ENCODE data around the gene TRMT10A. TPM values are rescaled to one million over a fixed set of nuclear protein-coding genes. Genes with fewer than 3 reads are reported as not detected.

TRMT10A gene
- total RNA-seq, 1 donor from 2014 or later = 7.8 TPM

GRCh38 chr4:99574530-99575324 lies 10.9 kb upstream of the TRMT10A start, which contains the start of gene MTTP:
TSS of gene MTTP (plus strand) at chr4:99574824. CDS start at chr4:99574910, 86 bp downstream.
- Mint-ChIP-seq H3K27ac (ENCODE audit: unreplicated experiment) (peak within 1 kb of the TSS; percentile 95), H3K36me3 (ENCODE audit: low read depth) (peaks cover 4% of the 10 kb centered on the region), H3K4me3 (peak within 1 kb of the TSS; percentile 75), H3K9me3 (no peaks in the 10 kb centered on the region), H3K4me1 (peaks cover 11% of the 10 kb centered on the region), H3K27me3 (ENCODE audit: low read depth) (peaks cover 4% of the 10 kb centered on the region)
- no peak for DNase-seq (ENCODE audit: low read depth, low spot score)
- TF ChIP-seq, protein P1, sequence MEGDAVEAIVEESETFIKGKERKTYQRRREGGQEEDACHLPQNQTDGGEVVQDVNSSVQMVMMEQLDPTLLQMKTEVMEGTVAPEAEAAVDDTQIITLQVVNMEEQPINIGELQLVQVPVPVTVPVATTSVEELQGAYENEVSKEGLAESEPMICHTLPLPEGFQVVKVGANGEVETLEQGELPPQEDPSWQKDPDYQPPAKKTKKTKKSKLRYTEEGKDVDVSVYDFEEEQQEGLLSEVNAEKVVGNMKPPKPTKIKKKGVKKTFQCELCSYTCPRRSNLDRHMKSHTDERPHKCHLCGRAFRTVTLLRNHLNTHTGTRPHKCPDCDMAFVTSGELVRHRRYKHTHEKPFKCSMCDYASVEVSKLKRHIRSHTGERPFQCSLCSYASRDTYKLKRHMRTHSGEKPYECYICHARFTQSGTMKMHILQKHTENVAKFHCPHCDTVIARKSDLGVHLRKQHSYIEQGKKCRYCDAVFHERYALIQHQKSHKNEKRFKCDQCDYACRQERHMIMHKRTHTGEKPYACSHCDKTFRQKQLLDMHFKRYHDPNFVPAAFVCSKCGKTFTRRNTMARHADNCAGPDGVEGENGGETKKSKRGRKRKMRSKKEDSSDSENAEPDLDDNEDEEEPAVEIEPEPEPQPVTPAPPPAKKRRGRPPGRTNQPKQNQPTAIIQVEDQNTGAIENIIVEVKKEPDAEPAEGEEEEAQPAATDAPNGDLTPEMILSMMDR (conservative IDR thresholded peaks at IDR 0.05) = no peak

DNA sequence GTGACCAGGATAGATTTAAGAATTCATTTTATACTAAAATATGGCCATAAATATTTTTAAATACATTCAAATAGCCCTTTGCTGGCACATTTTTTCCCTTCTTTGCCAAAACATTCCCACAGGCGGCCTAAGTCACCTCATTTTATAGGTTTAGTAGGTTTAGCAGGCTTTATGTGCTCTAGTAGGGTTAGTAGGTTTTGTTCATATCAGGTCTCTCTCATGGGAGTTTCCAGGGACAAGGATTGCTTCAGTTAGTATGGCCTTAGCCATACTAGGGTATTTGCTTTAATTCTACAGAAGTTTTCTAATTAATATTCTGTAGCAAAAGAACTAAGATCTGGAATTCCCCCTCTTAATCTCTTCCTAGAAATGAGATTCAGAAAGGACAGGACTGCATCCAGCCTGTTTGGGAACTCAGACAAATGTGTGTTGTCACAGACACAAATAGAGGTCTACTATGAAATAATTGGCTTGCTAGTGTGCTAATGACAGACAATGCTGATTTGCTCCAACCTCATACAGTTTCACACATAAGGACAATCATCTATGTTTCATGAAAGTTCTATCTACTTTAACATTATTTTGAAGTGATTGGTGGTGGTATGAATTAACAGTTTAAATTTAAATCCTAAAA lies 10.0 kb upstream of the TRMT10A start:
- DNase-seq (ENCODE audit: low read depth, low spot score) = no peak
- H3K4me3 Mint-ChIP-seq = peak overlapping the region; percentile 75
- peaks cover 11% of the 10 kb centered on the region for H3K4me1 Mint-ChIP-seq
- no peak overlapping the region for H3K27ac Mint-ChIP-seq (ENCODE audit: unreplicated experiment)
- H3K27me3 Mint-ChIP-seq (ENCODE audit: low read depth) = peaks cover 6% of the 10 kb centered on the region
- peaks cover 4% of the 10 kb centered on the region for H3K36me3 Mint-ChIP-seq (ENCODE audit: low read depth)
- no peaks in the 10 kb centered on the region for H3K9me3 Mint-ChIP-seq
- TF ChIP-seq, protein P1 (conservative IDR thresholded peaks at IDR 0.05) = no peak

DNA sequence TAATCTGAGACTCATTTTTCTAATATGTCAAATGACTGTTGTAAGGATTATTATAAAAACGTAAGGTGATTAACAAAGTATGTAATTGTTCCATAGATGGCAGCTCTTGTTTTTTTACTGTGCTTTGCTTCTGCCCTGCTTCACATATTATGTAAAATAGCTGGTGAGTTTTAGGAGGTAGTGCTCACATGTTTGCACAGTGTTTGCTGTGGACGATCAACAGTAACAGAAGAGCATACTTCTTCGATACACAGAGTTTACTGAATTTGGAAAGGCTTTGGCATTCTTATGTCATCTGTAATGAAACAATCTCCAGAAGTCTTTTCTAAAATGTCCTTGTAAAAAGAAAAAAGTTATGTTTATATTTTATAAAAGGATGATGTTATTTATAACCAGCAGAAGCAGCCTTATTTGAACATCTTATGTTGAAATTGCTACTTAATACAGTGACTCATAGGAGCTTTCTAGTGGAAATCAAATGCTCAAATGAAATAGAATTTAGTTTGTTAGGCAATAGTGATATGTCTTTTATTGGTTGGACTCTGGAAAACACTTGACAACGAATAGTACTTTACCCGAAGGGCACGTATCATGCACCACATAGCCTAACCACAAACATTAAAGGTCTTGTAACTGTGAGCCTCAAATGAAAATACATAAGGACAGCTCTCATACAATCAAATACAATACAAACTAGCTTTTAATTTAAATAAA lies 8.8 kb upstream of the TRMT10A start:
- peaks cover 10% of the 10 kb centered on the region for H3K27me3 Mint-ChIP-seq (ENCODE audit: low read depth)

GRCh38 chr4:99571883-99572282 lies 8.0 kb upstream of the TRMT10A start:
- peaks cover 11% of the 10 kb centered on the region for H3K4me1 Mint-ChIP-seq
- no peak overlapping the region for H3K27ac Mint-ChIP-seq (ENCODE audit: unreplicated experiment)
- no peak for DNase-seq (ENCODE audit: low read depth, low spot score)
- H3K36me3 Mint-ChIP-seq (ENCODE audit: low read depth) = peaks cover 2% of the 10 kb centered on the region
- no peak overlapping the region for H3K4me3 Mint-ChIP-seq
- H3K9me3 Mint-ChIP-seq = no peaks in the 10 kb centered on the region
- H3K27me3 Mint-ChIP-seq (ENCODE audit: low read depth) = peaks cover 12% of the 10 kb centered on the region
- TF ChIP-seq, protein P1 (conservative IDR thresholded peaks at IDR 0.05) = no peak

More for the DNA sequence above, 8.8 kb upstream of the TRMT10A start:
- Mint-ChIP-seq H3K9me3 (no peaks in the 10 kb centered on the region), H3K27ac (ENCODE audit: unreplicated experiment) (no peak overlapping the region), H3K36me3 (ENCODE audit: low read depth) (peaks cover 4% of the 10 kb centered on the region), H3K4me1 (peaks cover 11% of the 10 kb centered on the region), H3K4me3 (no peak overlapping the region)
- DNase-seq (ENCODE audit: low read depth, low spot score) = no peak
- TF ChIP-seq, protein P1 (conservative IDR thresholded peaks at IDR 0.05) = no peak

DNA sequence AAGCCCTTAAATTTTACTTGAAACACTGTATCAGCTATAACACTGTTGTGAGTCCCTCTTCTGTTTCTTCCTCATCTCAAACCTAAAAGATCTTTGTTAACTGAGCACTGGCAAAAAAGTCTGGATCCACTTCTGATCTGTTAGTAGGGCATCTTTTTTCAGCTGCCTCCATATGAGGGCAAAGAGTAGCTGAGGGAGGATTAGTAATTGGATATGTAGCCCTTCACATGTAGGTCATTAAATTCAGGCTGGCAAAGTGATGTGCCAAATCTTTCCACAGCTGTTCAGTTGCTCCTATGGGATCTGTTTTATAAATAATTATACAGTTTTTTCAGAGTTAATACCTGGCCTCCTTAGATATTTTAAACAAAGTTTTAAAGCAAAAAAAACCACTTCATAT lies 1.1 kb upstream of the TRMT10A start:
- peaks cover 8% of the 10 kb centered on the region for H3K27me3 Mint-ChIP-seq (ENCODE audit: low read depth)
- peak overlapping the region; percentile 99 for H3K4me3 Mint-ChIP-seq
- no peak overlapping the region for H3K27ac Mint-ChIP-seq (ENCODE audit: unreplicated experiment)
- DNase-seq (ENCODE audit: low read depth, low spot score) = no peak
- TF ChIP-seq, protein P1 (conservative IDR thresholded peaks at IDR 0.05) = no peak
- no peaks in the 10 kb centered on the region for H3K9me3 Mint-ChIP-seq
- no peaks in the 10 kb centered on the region for H3K36me3 Mint-ChIP-seq (ENCODE audit: low read depth)
- H3K4me1 Mint-ChIP-seq = peaks cover 27% of the 10 kb centered on the region

Data from neural crest cell (in vitro differentiated cells).